HL-60 (cell line): ENCODE results near the gene TP53BP1.

Experiments used
- CTCF ChIP-seq: IDR thresholded peaks from one replicate; pipeline ENCODE4 v1.5.1; 2011; ENCODE audit warnings: low read length, control low read depth, inconsistent platforms; ENCODE audit not compliant: insufficient read depth
- GABPA ChIP-seq: IDR thresholded peaks from 2 replicates; pipeline ENCODE4 v1.6.1; 2012; ENCODE audit warnings: low read depth
- POLR2AphosphoS5 ChIP-seq: IDR thresholded peaks from 2 replicates; pipeline ENCODE4 v1.6.1; 2012; ENCODE audit warnings: low read depth
- REST ChIP-seq: IDR thresholded peaks from 2 replicates; pipeline ENCODE4 v1.6.1; 2012; ENCODE audit warnings: low read depth; ENCODE audit not compliant: insufficient replicate concordance

GRCh38 chr15:43471975-43472374 lies 21.0 kb downstream of the TP53BP1 start:
- TF ChIP-seq CTCF (no peak), POLR2AphosphoS5 (no peak), REST (no peak), GABPA (no peak)
